ENCODE measurements around the gene SLIT2.

DNA sequence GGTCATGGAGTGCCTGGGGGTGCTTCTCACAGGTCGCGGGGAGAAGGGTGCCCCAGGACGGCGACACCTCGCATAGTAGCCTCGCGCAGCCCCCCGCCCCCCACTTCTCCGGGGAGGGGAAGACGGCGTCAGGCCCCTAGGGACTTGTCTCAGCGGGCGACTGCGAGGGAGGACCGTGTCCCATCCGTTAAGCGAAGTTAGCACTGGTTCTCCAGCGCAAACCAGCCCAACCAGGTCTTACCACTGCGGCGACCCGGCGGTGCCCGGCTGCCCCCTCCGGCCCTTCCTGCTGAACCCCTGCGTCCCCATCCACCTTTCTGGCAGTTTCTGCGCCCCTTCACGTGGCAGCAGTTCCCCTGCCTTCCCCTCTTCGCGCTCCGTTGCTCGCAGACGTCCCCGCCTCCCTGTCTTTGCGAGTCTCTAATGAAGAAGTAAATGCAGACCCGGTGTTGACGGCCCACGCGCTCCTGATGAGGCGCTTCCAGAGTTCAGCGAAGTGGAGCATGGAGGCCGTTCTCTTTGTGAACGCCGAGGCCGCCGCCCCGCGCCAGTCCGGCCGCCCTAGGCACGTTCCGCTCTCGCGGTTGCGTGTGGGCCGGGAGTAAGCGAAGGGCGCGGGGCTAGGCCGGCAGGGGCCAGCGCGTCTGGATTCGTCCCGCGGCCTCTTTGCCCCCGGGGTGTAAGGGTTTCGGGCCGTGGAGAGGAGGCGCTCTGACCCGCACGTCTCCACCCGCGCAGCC, 3.0 kb downstream of the SLIT2 start:
- TF ChIP-seq CTCF (conservative IDR thresholded peaks at IDR 0.05; ENCODE audit: low read length) (no peak), EZH2phosphoT487 (IDR thresholded peaks at IDR 0.05; ENCODE audit: borderline replicate concordance) (no peak)

Data from Loucy (cell line).